Measurements from ENCODE around the gene RASA2. TPM values are rescaled to one million over a fixed set of nuclear protein-coding genes. Genes with fewer than 3 reads are reported as not detected.

The RASA2 gene
- total RNA-seq, 1 donor from 2014 or later = 15.1 TPM

DNA sequence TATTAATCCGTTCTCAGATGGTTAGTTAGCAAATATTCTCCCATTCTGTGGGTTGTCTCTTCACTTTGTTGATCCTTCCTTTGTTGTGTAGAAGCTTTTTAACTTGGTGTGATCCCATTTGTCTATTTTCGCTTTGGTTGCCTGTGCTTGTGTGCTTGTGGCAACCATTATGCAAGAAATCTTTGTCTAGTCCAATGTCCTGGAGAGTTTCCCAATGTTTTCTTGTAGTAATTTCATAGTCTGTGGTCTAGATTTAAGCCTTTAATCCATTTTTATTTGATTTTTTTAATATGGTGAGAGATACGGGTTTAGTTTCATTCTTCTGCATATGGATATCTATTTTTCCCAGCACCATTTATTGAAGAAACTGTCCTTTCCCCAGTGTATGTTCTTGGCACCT is 59.8 kb downstream of the RASA2 start:
- no peak overlapping the region for H3K4me3 ChIP-seq (ENCODE audit: low read depth, low read length)
- no peak for DNase-seq (ENCODE audit: low read depth)
- TF ChIP-seq, protein P1, sequence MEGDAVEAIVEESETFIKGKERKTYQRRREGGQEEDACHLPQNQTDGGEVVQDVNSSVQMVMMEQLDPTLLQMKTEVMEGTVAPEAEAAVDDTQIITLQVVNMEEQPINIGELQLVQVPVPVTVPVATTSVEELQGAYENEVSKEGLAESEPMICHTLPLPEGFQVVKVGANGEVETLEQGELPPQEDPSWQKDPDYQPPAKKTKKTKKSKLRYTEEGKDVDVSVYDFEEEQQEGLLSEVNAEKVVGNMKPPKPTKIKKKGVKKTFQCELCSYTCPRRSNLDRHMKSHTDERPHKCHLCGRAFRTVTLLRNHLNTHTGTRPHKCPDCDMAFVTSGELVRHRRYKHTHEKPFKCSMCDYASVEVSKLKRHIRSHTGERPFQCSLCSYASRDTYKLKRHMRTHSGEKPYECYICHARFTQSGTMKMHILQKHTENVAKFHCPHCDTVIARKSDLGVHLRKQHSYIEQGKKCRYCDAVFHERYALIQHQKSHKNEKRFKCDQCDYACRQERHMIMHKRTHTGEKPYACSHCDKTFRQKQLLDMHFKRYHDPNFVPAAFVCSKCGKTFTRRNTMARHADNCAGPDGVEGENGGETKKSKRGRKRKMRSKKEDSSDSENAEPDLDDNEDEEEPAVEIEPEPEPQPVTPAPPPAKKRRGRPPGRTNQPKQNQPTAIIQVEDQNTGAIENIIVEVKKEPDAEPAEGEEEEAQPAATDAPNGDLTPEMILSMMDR (conservative IDR thresholded peaks at IDR 0.05; ENCODE audit: low read depth, low read length) = no peak

- TF ChIP-seq, protein P1 (conservative IDR thresholded peaks at IDR 0.05; ENCODE audit: low read depth, low read length) = no peak
- DNase-seq (ENCODE audit: low read depth) = no peak
Observed at GRCh38 chr3:141547791-141548190, 61.0 kb downstream of the RASA2 start.

DNA sequence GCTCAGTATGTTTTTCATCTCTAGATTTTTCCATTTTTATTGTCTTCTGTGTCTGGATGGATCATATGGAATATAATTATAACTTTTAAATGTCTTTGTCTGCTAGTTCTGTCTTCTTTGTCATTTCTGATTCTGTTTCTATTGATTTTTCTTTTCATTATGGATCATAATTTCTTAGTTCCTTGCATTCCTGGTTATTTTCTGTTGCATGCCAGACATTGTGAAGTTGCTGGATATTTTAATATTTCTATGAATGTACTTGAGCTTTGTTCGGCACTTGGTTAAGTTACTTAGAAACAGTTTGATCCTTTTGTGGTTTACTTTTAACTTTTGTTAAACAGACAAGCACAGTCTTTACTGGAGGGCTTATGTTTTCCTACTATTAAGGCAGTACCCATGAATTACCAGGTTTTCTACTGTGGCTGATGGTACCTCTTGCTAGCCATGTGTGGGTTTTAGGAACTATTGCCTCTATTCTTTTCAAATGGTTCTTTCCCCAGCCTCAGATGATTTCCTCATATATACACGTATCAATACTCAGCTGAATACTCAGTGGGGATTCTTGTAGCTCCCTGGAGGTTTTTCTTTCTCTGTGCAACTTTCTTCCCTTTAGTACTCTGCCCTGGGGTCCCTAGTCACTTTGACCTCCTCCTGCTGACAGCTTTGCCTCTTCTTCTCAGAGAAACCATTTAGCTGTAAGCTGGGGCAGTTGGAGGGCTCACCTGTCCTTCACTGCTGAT is 64.3 kb downstream of the RASA2 start:
- TF ChIP-seq, protein P1 (conservative IDR thresholded peaks at IDR 0.05; ENCODE audit: low read depth, low read length) = no peak
- DNase-seq (ENCODE audit: low read depth) = no peak

More at GRCh38 chr3:141547791-141548190, 61.0 kb downstream of the RASA2 start:
- no peak overlapping the region for H3K4me3 ChIP-seq (ENCODE audit: low read depth, low read length)

GRCh38 chr3:141552440-141552991 is 65.7 kb downstream of the RASA2 start:
- TF ChIP-seq, protein P1 (conservative IDR thresholded peaks at IDR 0.05; ENCODE audit: low read depth, low read length) = no peak
- H3K4me3 ChIP-seq (ENCODE audit: low read depth, low read length) = no peak overlapping the region
- no peak for DNase-seq (ENCODE audit: low read depth)

More for the DNA sequence above, 64.3 kb downstream of the RASA2 start:
- no peak overlapping the region for H3K4me3 ChIP-seq (ENCODE audit: low read depth, low read length)

DNA sequence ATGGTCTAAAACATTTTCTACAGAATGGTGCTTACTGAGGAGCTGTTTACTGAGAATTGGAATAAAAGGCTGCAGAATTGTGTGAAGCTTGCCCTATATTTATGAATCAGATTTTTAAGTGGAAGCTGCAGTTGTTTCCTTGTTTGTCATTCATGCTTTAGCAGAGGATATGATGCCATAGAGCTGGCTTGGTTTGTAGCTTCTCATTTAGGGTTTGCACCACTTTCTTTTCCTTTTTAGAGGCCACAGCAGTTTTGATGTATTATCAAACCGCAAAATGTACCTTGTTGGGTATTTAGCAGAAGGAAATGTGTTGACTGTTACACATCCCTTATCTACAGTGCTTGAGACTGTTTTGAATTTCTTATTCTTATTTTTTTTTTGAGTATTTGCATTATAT is 66.2 kb downstream of the RASA2 start:
- DNase-seq (ENCODE audit: low read depth) = no peak

DNA sequence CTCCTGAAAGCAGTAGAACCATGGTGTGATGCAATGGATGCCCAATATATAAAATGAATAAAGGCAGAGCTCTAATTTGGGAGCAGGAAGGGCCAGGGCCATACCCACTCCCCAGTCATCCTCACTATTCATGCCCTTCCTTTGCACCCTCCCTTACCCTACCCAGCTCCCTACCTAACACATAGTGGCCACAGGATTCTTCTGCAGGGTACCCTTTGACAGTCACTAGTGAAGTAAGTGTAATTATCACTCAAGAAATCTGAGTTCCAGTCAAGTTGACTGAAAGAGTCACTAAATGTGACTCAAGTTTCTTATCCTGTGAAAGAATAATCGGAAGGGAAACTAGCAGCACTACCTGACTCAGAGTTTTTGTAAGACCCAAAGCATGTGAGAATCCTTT is 69.2 kb downstream of the RASA2 start:
- DNase-seq (ENCODE audit: low read depth) = no peak
- H3K4me3 ChIP-seq (ENCODE audit: low read depth, low read length) = no peak overlapping the region
- TF ChIP-seq, protein P1 (conservative IDR thresholded peaks at IDR 0.05; ENCODE audit: low read depth, low read length) = no peak

More for the DNA sequence above, 66.2 kb downstream of the RASA2 start:
- TF ChIP-seq, protein P1 (conservative IDR thresholded peaks at IDR 0.05; ENCODE audit: low read depth, low read length) = no peak
- H3K4me3 ChIP-seq (ENCODE audit: low read depth, low read length) = no peak overlapping the region
